GM18520 (cell line): ENCODE data around the gene ZNRD2.
"Not testable (repeated sequence)": the region's sequence is repeated elsewhere in the genome, so short reads cannot be mapped to it uniquely, and the experiment has no call there.

ENCODE experiments used
- ATAC-seq: cut with Tn5 transposase; IDR thresholded peaks from one replicate; pipeline ENCODE4 v1.9.1; 2021; ENCODE audit not compliant: unreplicated experiment

The ZNRD2 gene

GRCh38 chr11:65554842-65555430 lies 15.3 kb upstream of the ZNRD2 start:
- ATAC-seq, result no peak

- ATAC-seq, result no peak
Observed at GRCh38 chr11:65555693-65556231, 14.5 kb upstream of the ZNRD2 start.

DNA sequence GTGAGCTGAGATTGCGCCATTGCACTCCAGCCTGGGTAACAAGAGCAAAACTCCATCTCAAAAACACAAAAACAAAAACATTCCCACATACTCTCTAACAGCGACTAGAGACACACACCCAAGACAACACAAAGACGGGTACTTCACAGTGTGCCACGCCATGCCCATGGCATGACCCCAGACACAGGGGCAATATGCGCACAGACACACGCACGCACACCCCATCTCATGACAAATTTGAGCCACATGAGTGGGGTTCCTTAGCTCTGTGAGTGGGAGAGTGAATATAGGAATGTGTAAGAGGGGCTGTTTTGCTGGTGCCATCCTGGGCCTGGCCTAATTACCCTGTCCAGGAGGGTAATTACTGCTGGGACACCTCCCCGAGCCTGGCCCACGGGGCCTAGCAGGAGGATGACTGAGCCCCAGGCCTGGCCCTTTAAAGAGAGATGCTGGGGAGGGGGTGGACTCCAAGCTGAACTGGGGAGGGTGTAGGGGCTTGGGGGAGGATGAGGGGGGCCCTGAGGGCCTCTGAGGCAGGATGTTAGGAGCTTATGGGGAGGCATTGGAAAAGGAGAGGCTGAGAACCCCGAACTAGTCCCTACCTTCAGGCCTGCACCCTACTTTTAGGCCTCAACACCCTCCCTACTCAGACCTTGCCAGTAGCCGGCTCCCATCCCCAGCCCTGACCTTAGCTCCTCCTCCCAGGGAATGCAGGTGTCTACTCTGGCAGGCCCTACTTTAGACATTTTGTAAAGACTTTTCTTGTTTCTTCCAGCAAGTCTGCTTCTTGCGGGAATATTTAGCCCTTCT lies 13.6 kb upstream of the ZNRD2 start:
- no peak for ATAC-seq

DNA sequence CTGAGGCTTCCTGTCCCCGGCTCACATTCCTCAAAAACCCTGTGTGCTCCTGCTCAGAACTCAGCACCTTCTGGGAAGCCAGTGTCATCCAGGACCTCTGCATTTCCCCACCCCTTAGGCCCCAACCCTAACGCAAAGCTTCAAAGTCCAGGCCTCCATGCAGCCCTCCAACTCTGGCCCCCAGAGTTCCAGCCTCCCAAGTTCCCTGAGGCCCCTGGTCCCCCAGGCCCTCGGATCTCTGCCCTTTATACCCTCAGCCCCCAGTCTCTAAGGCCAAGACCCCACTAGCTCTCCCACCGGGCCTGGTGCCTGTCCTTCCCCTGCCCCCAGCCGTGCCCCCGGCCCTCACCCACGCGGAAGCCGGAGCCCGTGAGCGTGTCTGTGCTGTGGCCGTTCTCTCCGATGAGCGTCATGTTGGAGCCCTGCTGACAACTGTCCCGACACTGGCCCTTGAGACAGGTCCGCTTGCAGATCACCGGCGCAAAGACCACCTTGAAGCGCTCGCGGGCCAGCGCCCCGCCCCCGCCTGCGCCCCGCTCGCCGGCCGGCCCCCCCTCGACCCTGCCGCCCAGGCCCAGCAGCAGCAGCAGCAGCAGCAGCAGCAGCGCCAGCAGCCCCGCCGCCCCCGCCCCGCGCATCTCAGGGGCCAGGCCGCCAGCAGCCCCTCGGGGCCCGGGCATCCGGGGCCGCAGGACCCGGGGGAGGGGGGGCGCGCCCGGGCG lies 12.8 kb upstream of the ZNRD2 start:
- ATAC-seq, result no peak

GRCh38 chr11:65558002-65558929 lies 12.0 kb upstream of the ZNRD2 start, which contains the start of gene LTBP3:
TSS of gene LTBP3 (minus strand) at chr11:65558359. CDS start at chr11:65557959, 400 bp downstream.
- no peak for ATAC-seq

- no peak for ATAC-seq
Observed at GRCh38 chr11:65558930-65559509, 11.3 kb upstream of the ZNRD2 start.

DNA sequence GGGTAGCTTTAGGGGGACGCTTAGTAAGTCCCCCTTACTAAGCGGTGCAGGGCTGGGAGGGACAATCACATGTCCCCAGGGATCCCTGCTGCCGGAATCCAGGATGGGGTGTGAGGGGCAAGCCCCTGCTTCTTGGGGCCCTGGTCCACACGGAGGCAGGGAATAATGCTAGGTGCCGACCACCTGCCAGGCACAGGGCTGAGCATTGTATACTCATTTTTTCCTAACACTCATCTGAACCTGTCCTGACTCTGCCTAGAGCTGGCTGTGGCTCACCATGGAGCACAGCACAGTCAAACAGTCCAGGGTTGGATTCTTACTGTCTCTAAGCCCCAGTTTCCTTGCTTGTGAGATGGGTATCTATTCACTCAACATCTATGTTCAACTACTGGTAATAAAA lies 10.7 kb upstream of the ZNRD2 start:
- ATAC-seq, result no peak

DNA sequence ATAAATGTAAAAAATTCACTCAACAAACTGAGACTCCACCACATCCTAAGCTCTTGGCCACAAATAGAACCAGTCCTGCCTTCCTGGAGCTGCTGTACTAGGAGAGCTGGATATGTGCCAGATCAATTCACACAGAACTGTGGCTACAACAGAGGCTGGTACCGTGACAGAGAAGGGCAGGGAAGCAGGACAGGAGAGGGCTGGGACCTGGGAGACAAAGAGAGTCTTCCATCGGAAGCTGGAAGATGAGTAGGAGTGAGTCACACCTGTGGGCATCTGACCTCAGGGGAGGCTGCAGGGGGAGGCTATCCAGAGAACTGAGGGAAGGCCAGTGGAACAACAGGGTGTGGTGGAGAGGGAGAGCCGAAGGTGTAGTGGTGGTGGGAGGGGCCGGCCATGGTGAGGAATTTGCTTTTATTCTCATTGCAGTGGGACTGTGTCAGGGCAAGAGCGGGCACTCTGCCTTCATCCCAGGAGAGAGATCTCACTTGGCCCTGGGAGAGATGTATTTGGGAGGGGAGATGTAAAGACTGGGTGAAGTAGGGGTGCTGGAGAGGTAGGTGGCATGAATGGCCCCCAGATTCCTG lies 10.2 kb upstream of the ZNRD2 start:
- no peak for ATAC-seq

GRCh38 chr11:65560555-65561418 lies 9.5 kb upstream of the ZNRD2 start:
- ATAC-seq, result no peak

GRCh38 chr11:65562020-65562419 lies 8.3 kb upstream of the ZNRD2 start:
- no peak for ATAC-seq

- ATAC-seq, result no peak
Observed at GRCh38 chr11:65562788-65563187, 7.5 kb upstream of the ZNRD2 start.

DNA sequence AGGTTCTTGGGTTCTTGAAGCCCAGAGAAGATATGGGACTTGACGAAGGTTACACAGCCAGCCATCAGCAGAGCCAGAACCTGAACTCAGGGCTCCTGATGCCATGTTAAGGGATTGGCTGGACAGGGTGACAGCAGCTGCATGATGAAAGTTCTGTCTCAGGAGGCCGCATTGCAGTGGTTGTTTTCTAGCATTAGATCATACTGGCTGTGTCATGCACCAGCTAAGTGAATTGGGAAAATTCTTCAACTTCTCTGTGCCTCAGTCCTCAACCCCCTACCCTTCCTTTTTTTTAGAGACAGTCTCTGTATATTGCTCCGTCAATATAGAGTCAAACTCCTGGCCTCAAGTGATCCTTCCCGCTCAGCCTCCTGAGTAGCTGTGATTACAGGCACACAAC lies 6.7 kb upstream of the ZNRD2 start:
- ATAC-seq, result no peak

GRCh38 chr11:65564879-65565559 lies 5.3 kb upstream of the ZNRD2 start:
- ATAC-seq, result not testable (repeated sequence)

DNA sequence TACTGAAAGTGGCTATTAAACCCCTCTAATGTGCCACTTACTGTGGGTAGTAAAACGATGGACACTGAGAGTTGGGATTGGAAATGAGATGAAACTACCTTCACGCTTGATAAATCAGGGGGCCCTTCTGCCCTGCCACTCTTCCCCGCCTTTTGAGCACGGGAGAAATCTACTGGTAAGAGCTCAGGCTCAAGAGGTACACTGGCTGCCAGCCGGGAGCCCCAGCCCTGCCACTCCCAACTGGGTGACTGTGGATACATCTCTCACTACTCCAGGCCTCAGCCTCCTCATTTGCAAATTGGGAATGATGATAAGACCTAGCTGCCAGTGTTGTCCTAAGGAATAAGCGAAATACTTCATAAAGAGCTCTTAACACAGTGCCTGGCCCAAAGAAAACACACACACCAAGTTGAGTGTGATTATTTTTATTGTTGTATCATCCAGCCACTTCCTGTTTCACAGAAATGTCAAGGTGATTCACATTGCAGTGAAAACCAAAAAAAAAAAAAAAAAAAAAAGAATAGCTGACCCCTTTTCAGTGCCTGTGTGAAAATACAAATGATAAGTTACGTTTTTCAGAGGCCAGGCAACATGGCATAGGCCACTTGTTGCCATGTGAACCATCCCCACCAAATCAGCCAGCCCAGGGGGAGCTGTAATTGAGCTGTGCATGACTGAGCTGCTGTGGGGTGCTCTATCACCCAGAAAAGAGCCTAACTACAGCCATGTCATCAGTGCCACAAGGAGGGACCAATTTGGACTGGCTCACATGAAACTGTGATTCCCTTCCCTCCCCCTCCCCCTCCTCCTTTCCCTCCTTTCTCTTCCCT lies 4.4 kb upstream of the ZNRD2 start:
- ATAC-seq, result no peak

DNA sequence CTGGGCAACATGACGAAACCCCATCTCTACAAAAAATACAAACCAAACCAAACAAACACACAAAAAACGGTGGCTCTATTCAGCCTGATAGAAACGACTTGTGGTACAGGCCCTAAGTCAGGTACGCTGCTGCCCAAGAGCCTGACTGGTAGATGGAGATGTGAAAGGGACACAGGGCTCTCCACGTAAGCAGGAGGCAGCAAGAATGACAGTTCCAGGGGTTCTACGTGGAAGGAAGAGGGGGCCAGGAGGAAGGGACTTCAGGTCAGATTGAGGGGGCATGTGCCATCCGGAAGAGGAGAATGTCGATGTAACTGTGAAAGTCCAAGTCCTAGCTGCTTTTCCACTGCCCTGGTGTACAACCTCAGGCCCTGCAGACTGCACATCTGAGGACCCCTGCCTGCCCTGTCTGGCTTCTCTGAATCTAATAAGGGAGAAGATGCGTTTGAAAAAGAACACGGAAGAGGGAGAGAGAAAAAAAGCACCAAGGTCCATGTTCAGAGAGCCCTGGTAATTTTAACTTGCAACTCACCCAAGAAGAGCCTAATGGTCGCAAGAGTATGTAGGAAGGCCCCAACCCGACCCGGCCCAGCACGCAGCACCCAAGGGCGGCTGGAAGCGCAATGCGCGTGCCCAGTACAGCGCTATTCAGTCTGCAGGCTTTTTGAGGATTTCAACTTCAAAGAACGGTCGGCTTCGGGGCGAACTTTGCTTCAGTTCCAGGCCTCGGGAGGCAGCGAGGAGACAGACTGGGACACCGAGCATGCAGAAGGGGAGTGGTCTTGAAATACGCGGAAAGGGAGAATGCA lies 909 bp upstream of the ZNRD2 start:
- ATAC-seq, result no peak

DNA sequence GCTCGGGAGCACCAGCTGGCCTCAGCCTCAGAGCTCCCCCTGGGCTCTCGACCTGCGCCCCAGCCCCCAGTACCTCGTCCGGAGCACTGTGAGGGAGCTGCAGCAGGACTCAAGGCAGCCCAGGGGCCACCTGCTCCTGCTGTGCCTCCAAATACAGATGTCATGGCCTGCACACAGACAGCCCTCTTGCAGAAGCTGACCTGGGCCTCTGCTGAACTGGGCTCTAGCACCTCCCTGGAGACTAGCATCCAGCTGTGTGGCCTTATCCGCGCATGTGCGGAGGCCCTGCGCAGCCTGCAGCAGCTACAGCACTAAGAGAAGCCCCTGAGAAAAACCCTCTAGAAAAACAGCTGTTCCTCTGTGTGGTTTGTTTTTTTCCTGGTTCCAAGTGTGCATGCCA lies 1.1 kb downstream of the ZNRD2 start:
- ATAC-seq, result no peak

GRCh38 chr11:65571940-65572339 lies 1.7 kb downstream of the ZNRD2 start:
- ATAC-seq, result no peak
